ENCODE results near the gene PPM1N. TPM values are rescaled to one million over a fixed set of nuclear protein-coding genes. Genes with fewer than 3 reads are reported as not detected.

Gene PPM1N
- total and polyA plus RNA-seq, 2 of the 4 experiments (the other 2 are of a cell fraction) = 0.90 to 1.6 TPM

- no peak for TF ChIP-seq ELK1 (IDR thresholded peaks at IDR 0.05; ENCODE audit: borderline replicate concordance, low read depth, low read length)
- no peak for TF ChIP-seq MAFK (IDR thresholded peaks at IDR 0.05; ENCODE audit: low read depth, low read length)
- no peak for TF ChIP-seq SMC3 (IDR thresholded peaks at IDR 0.05; ENCODE audit: low read depth, low read length)
Observed at GRCh38 chr19:45469945-45470761, 28.1 kb upstream of the PPM1N start (continued).

GRCh38 chr19:45470762-45471081, 27.5 kb upstream of the PPM1N start:
- Histone ChIP-seq H3K4me2 (ENCODE audit: low read depth, low read length) (no peak overlapping the region), H3K4ac (ENCODE audit: low read depth, low read length) (no peak overlapping the region), H3K9me3 (ENCODE audit: control insufficient read depth, insufficient read depth, low read length) (no peaks in the 10 kb centered on the region), H4K5ac (ENCODE audit: low read depth, low read length) (no peak overlapping the region), H2AFZ (replicated peaks; ENCODE audit: low read length, poor library complexity) (no peak overlapping the region), H3K36me3 (ENCODE audit: control insufficient read depth, insufficient read depth, low read length) (no peaks in the 10 kb centered on the region), H3K9ac (ENCODE audit: low read depth, low read length) (no peak overlapping the region), H3K14ac (replicated peaks; ENCODE audit: low read depth, low read length) (no peak overlapping the region), H2AK5ac (ENCODE audit: low read depth, low read length) (0 out of 2 replicates have a peak overlapping the region, but pooled peaks have one; percentile 88), H4K8ac (ENCODE audit: low read depth in 2 of 2, low read length in 2 of 2) (peak overlapping the region in 1 of 2 experiments; percentile 80; a peak in 1 of 4 replicates), H4K20me1 (ENCODE audit: insufficient read depth, low read length) (peaks cover 15% of the 10 kb centered on the region; the same call in 1 of the 2 replicates), H3K4me3 (ENCODE audit: insufficient read depth, low read depth, low read length) (no peak overlapping the region), H3K79me1 (ENCODE audit: low read depth in 1 of 2, low read length in 2 of 2) (peaks cover 0 to 31% of the 10 kb centered on the region in 2 experiments; a peak in 2 of 4 replicates), H2BK15ac (ENCODE audit: low read depth, low read length) (no peak overlapping the region), H3K9me1 (ENCODE audit: insufficient read depth, low read length) (peaks cover 3% of the 10 kb centered on the region; the same call in 1 of the 2 replicates), H3K18ac (ENCODE audit: low read depth, low read length) (no peak overlapping the region), H2BK5ac (ENCODE audit: low read depth, low read length, poor library complexity, severe bottlenecking) (no peak overlapping the region), H2AK9ac (replicated peaks; ENCODE audit: low read depth, low read length, poor library complexity) (peak overlapping the region; percentile 43), H3K23ac (ENCODE audit: low read depth, low read length) (no peak overlapping the region), H2BK20ac (ENCODE audit: low read depth, low read length) (no peak overlapping the region), H3K27ac (ENCODE audit: insufficient read depth, low read length) (no peak overlapping the region), H3K27me3 (ENCODE audit: control insufficient read depth, insufficient read depth, low read length) (no peaks in the 10 kb centered on the region), H2BK120ac (ENCODE audit: low read depth, low read length) (no peak overlapping the region), H3K4me1 (ENCODE audit: control insufficient read depth, insufficient read depth, low read length) (peaks cover 13% of the 10 kb centered on the region), H3K56ac (ENCODE audit: extremely low read depth, insufficient read depth, low read length) (no peak overlapping the region), H4K91ac (ENCODE audit: insufficient read depth, low read depth, low read length) (no peak overlapping the region)
- dilution Hi-C loops (cut with HindIII; ENCODE audit: low sequenced_read_pairs, unreplicated experiment) (no loop called here), in situ Hi-C loops (cut with MboI; ENCODE audit: low sequenced_read_pairs) (no loop called here), intact Hi-C loops (cut with micrococcal nuclease) (no loop called here)
- ChIA-PET CTCF (no interaction called here), POLR2A (ENCODE audit: unreplicated experiment) (no interaction called here)
- DNase-seq (no peak), ATAC-seq (ENCODE audit: low read depth) (no peak)
- WGBS, 2 experiments (ENCODE audit: extremely low coverage in 2 of 2, insufficient read length in 1 of 2) = no CpG with 5 or more reads among the region's 15 CpGs
- BruUV-seq (replicated peaks) = no TSS peak
- TF ChIP-seq RAD21 (IDR thresholded peaks at IDR 0.05; ENCODE audit: low read length) (no peak), RCOR1 (IDR thresholded peaks at IDR 0.05; ENCODE audit: insufficient replicate concordance, low read length) (no peak), MAFK (IDR thresholded peaks at IDR 0.05; ENCODE audit: low read depth, low read length) (no peak), NFE2L2 (IDR thresholded peaks at IDR 0.05; ENCODE audit: low read depth, low read length) (no peak), SMC3 (IDR thresholded peaks at IDR 0.05; ENCODE audit: low read depth, low read length) (no peak), USF2 (IDR thresholded peaks at IDR 0.05; ENCODE audit: low read depth, low read length) (no peak), CEBPB (IDR thresholded peaks at IDR 0.05; ENCODE audit: low read depth, low read length) (no peak), CTCF (conservative IDR thresholded peaks at IDR 0.05; ENCODE audit: low read depth, low read length) (no peak), MXI1 (IDR thresholded peaks at IDR 0.05; ENCODE audit: borderline replicate concordance, low read depth, low read length) (no peak), MAZ (IDR thresholded peaks at IDR 0.05; ENCODE audit: borderline replicate concordance, low read depth, low read length) (no peak), BHLHE40 (IDR thresholded peaks at IDR 0.05; ENCODE audit: low read depth, low read length) (no peak)
